HG02798 (cell line): ENCODE data around the gene MSI1.

Experiments
- ATAC-seq: cut with Tn5 transposase; IDR thresholded peaks from one replicate; pipeline ENCODE4 v1.9.1; 2021; ENCODE audit warnings: mild to moderate bottlenecking; ENCODE audit not compliant: unreplicated experiment, poor library complexity

MSI1 gene

GRCh38 chr12:120368789-120369602 is at the start of gene MSI1:
Gene MSI1, minus strand, starts transcription at chr12:120369164. Its CDS starts 73 bp downstream, at chr12:120369091.
- no peak for ATAC-seq

- no peak for ATAC-seq
Measured at GRCh38 chr12:120417917-120418580, 49.1 kb upstream of the MSI1 start.

- ATAC-seq, result no peak
Measured at GRCh38 chr12:120416490-120417216, 47.7 kb upstream of the MSI1 start.

- ATAC-seq, result no peak
Measured at GRCh38 chr12:120413901-120414695, 45.1 kb upstream of the MSI1 start.

GRCh38 chr12:120412421-120412820 is 43.5 kb upstream of the MSI1 start:
- no peak for ATAC-seq

- no peak for ATAC-seq
Measured at GRCh38 chr12:120408771-120409170, 39.8 kb upstream of the MSI1 start.

- no peak for ATAC-seq
Measured at GRCh38 chr12:120406553-120406952, 37.6 kb upstream of the MSI1 start.

GRCh38 chr12:120406069-120406468 is 37.1 kb upstream of the MSI1 start:
- ATAC-seq, result no peak

- no peak for ATAC-seq
Measured at GRCh38 chr12:120404271-120404670, 35.3 kb upstream of the MSI1 start.

GRCh38 chr12:120403869-120404268 is 34.9 kb upstream of the MSI1 start:
- ATAC-seq, result no peak

- ATAC-seq, result no peak
Measured at GRCh38 chr12:120402217-120402616, 33.3 kb upstream of the MSI1 start.

- ATAC-seq, result no peak
Measured at GRCh38 chr12:120399531-120399930, 30.6 kb upstream of the MSI1 start.

GRCh38 chr12:120397824-120398540 is 29.0 kb upstream of the MSI1 start:
- no peak for ATAC-seq

GRCh38 chr12:120394483-120395367 is 25.8 kb upstream of the MSI1 start:
- no peak for ATAC-seq

GRCh38 chr12:120390540-120391120 is 21.7 kb upstream of the MSI1 start:
- ATAC-seq, result no peak

- ATAC-seq, result no peak
Measured at GRCh38 chr12:120388691-120389481, 19.9 kb upstream of the MSI1 start.

GRCh38 chr12:120381752-120382419 is 12.9 kb upstream of the MSI1 start:
- no peak for ATAC-seq
